Hypothalamus (tissue), 51 donors: ENCODE results near the gene FAAP20.

Experiments used
- DNase-seq, 51 donors: peaks; one replicate each; lab custom pipeline; 2025; lab: John Stamatoyannopoulos, UW

FAAP20 gene

GRCh38 chr1:2230781-2231531 is 36.4 kb upstream of the FAAP20 start:
- peak in 37 of 51 donors; percentile 26 to 79 (median 61) for DNase-seq

- peak in 32 of 51 donors; percentile 16 to 79 (median 56) for DNase-seq
These were observed 35.5 kb upstream of the FAAP20 start for GRCh38 chr1:2229911-2230731.

- peak in 44 of 51 donors; percentile 18 to 85 (median 66) for DNase-seq
These were observed 34.7 kb upstream of the FAAP20 start for GRCh38 chr1:2229037-2229864.

GRCh38 chr1:2228694-2229036 is 34.1 kb upstream of the FAAP20 start:
- DNase-seq, result peak in 1 of 51 donors; percentile 69

- DNase-seq, result no peak
These were observed 33.6 kb upstream of the FAAP20 start, which contains the start of gene SKI for GRCh38 chr1:2228157-2228594. SKI (plus strand) TSS chr1:2228319; CDS start chr1:2228767, 448 bp downstream.

- peak; percentile 50 to 98 (median 92) for DNase-seq
These were observed 33.0 kb upstream of the FAAP20 start for GRCh38 chr1:2227346-2228156.

GRCh38 chr1:2226525-2227345 is 32.2 kb upstream of the FAAP20 start:
- no peak for DNase-seq

GRCh38 chr1:2224631-2225428 is 30.3 kb upstream of the FAAP20 start:
- no peak for DNase-seq

GRCh38 chr1:2224170-2224584 is 29.6 kb upstream of the FAAP20 start:
- DNase-seq, result no peak

- no peak for DNase-seq
These were observed 26.7 kb upstream of the FAAP20 start for GRCh38 chr1:2221271-2221670.

GRCh38 chr1:2216767-2217058 is 22.1 kb upstream of the FAAP20 start:
- DNase-seq, result no peak

- DNase-seq, result no peak
These were observed 21.6 kb upstream of the FAAP20 start for GRCh38 chr1:2215909-2216766.

- no peak for DNase-seq
These were observed 20.8 kb upstream of the FAAP20 start for GRCh38 chr1:2215329-2215728.

- peak in 30 of 51 donors; percentile 18 to 70 (median 52) for DNase-seq
These were observed 20.1 kb upstream of the FAAP20 start for GRCh38 chr1:2214541-2215241.

- peak in 27 of 51 donors; percentile 13 to 74 (median 40) for DNase-seq
These were observed 19.3 kb upstream of the FAAP20 start for GRCh38 chr1:2213576-2214505.
